Measurements from ENCODE around the gene ODC1. TPM values are rescaled to one million over a fixed set of nuclear protein-coding genes. Genes with fewer than 3 reads are reported as not detected.
A peak's percentile ranks its signal among the peaks of the same experiment; 100 is the strongest.

The ODC1 gene
- total RNA-seq, 1 experiment from 2014 or later = 46.6 TPM

DNA sequence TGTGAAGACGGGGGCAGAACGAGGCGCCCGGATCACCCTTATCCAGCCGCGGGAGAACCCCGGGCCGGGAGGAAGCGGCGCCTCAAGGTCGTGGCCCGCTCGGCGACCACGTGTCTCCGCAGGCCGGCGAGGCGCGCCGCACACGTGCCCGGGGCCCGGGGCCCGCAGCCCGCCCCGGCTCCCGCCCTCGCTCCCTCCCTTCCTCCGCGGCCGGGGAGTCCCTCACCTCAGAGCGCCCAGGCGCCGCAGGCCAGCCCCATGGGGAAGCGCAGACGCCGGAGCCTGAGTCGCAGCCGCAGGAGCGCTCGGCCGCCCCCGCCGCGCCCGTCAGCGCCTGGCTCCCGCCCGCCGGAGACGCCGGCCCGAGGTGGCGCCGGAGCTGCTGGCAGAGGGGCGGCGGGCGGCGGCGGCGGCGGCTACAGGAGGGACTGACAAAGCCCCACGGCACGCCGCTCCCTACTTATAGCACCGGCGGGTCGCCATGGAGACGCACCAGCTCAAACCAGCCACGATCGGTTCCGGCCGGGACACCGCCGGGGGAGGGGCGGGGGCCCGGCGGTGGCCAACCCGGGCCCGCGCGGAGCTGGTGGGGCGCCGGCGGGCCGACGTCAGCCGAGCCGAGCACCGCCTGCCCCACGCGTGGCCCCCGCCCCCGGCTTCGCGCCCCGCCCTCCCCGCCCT, at the start of gene ODC1 (continued):
- TF ChIP-seq, protein P1, sequence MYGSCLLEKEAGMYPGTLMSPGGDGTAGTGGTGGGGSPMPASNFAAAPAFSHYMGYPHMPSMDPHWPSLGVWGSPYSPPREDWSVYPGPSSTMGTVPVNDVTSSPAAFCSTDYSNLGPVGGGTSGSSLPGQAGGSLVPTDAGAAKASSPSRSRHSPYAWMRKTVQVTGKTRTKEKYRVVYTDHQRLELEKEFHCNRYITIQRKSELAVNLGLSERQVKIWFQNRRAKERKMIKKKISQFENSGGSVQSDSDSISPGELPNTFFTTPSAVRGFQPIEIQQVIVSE (CRISPR knock-in tag; IDR thresholded peaks at IDR 0.05; ENCODE audit: borderline replicate concordance) = no peak
- TF ChIP-seq ZNF121 (CRISPR knock-in tag; IDR thresholded peaks at IDR 0.05) (no peak), ATF1 (CRISPR knock-in tag; IDR thresholded peaks at IDR 0.05) (peak; percentile 93), ZNF317 (CRISPR knock-in tag; IDR thresholded peaks at IDR 0.05; ENCODE audit: borderline replicate concordance, low read depth) (peak; percentile 79; the same call in 1 of the 2 replicates), CREM (CRISPR knock-in tag; IDR thresholded peaks at IDR 0.05) (peak; percentile 93), CBFB (CRISPR knock-in tag; IDR thresholded peaks at IDR 0.05; ENCODE audit: low read depth) (peak; percentile 78; the same call in 1 of the 2 replicates), GRHL2 (CRISPR knock-in tag; IDR thresholded peaks at IDR 0.05; ENCODE audit: insufficient replicate concordance, severe bottlenecking) (no peak), SOX15 (CRISPR knock-in tag; IDR thresholded peaks at IDR 0.05) (no peak), NFYB (CRISPR knock-in tag; conservative IDR thresholded peaks at IDR 0.05; ENCODE audit: low read depth) (peak; percentile 68), ELF4 (CRISPR knock-in tag; IDR thresholded peaks at IDR 0.05; ENCODE audit: low read depth) (peak; percentile 99), FOXJ3 (CRISPR knock-in tag; IDR thresholded peaks at IDR 0.05; ENCODE audit: borderline replicate concordance) (no peak), ZNF396 (CRISPR knock-in tag; IDR thresholded peaks at IDR 0.05; ENCODE audit: borderline replicate concordance) (no peak)
- TF ChIP-seq, protein P2, sequence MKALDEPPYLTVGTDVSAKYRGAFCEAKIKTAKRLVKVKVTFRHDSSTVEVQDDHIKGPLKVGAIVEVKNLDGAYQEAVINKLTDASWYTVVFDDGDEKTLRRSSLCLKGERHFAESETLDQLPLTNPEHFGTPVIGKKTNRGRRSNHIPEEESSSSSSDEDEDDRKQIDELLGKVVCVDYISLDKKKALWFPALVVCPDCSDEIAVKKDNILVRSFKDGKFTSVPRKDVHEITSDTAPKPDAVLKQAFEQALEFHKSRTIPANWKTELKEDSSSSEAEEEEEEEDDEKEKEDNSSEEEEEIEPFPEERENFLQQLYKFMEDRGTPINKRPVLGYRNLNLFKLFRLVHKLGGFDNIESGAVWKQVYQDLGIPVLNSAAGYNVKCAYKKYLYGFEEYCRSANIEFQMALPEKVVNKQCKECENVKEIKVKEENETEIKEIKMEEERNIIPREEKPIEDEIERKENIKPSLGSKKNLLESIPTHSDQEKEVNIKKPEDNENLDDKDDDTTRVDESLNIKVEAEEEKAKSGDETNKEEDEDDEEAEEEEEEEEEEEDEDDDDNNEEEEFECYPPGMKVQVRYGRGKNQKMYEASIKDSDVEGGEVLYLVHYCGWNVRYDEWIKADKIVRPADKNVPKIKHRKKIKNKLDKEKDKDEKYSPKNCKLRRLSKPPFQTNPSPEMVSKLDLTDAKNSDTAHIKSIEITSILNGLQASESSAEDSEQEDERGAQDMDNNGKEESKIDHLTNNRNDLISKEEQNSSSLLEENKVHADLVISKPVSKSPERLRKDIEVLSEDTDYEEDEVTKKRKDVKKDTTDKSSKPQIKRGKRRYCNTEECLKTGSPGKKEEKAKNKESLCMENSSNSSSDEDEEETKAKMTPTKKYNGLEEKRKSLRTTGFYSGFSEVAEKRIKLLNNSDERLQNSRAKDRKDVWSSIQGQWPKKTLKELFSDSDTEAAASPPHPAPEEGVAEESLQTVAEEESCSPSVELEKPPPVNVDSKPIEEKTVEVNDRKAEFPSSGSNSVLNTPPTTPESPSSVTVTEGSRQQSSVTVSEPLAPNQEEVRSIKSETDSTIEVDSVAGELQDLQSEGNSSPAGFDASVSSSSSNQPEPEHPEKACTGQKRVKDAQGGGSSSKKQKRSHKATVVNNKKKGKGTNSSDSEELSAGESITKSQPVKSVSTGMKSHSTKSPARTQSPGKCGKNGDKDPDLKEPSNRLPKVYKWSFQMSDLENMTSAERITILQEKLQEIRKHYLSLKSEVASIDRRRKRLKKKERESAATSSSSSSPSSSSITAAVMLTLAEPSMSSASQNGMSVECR (CRISPR knock-in tag; IDR thresholded peaks at IDR 0.05; ENCODE audit: borderline replicate concordance) = peak; percentile 98
- TF ChIP-seq, protein P3, sequence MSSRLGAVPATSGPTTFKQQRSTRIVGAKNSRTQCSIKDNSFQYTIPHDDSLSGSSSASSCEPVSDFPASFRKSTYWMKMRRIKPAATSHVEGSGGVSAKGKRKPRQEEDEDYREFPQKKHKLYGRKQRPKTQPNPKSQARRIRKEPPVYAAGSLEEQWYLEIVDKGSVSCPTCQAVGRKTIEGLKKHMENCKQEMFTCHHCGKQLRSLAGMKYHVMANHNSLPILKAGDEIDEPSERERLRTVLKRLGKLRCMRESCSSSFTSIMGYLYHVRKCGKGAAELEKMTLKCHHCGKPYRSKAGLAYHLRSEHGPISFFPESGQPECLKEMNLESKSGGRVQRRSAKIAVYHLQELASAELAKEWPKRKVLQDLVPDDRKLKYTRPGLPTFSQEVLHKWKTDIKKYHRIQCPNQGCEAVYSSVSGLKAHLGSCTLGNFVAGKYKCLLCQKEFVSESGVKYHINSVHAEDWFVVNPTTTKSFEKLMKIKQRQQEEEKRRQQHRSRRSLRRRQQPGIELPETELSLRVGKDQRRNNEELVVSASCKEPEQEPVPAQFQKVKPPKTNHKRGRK (CRISPR knock-in tag; IDR thresholded peaks at IDR 0.05; ENCODE audit: borderline replicate concordance) = no peak
- TF ChIP-seq, protein P4, sequence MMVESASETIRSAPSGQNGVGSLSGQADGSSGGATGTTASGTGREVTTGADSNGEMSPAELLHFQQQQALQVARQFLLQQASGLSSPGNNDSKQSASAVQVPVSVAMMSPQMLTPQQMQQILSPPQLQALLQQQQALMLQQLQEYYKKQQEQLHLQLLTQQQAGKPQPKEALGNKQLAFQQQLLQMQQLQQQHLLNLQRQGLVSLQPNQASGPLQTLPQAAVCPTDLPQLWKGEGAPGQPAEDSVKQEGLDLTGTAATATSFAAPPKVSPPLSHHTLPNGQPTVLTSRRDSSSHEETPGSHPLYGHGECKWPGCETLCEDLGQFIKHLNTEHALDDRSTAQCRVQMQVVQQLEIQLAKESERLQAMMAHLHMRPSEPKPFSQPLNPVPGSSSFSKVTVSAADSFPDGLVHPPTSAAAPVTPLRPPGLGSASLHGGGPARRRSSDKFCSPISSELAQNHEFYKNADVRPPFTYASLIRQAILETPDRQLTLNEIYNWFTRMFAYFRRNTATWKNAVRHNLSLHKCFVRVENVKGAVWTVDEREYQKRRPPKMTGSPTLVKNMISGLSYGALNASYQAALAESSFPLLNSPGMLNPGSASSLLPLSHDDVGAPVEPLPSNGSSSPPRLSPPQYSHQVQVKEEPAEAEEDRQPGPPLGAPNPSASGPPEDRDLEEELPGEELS (CRISPR knock-in tag; IDR thresholded peaks at IDR 0.05) = peak; percentile 99
- TF ChIP-seq, protein P5, sequence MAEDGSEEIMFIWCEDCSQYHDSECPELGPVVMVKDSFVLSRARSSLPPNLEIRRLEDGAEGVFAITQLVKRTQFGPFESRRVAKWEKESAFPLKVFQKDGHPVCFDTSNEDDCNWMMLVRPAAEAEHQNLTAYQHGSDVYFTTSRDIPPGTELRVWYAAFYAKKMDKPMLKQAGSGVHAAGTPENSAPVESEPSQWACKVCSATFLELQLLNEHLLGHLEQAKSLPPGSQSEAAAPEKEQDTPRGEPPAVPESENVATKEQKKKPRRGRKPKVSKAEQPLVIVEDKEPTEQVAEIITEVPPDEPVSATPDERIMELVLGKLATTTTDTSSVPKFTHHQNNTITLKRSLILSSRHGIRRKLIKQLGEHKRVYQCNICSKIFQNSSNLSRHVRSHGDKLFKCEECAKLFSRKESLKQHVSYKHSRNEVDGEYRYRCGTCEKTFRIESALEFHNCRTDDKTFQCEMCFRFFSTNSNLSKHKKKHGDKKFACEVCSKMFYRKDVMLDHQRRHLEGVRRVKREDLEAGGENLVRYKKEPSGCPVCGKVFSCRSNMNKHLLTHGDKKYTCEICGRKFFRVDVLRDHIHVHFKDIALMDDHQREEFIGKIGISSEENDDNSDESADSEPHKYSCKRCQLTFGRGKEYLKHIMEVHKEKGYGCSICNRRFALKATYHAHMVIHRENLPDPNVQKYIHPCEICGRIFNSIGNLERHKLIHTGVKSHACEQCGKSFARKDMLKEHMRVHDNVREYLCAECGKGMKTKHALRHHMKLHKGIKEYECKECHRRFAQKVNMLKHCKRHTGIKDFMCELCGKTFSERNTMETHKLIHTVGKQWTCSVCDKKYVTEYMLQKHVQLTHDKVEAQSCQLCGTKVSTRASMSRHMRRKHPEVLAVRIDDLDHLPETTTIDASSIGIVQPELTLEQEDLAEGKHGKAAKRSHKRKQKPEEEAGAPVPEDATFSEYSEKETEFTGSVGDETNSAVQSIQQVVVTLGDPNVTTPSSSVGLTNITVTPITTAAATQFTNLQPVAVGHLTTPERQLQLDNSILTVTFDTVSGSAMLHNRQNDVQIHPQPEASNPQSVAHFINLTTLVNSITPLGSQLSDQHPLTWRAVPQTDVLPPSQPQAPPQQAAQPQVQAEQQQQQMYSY (CRISPR knock-in tag; IDR thresholded peaks at IDR 0.05) = peak; percentile 80
- TF ChIP-seq, protein P6, sequence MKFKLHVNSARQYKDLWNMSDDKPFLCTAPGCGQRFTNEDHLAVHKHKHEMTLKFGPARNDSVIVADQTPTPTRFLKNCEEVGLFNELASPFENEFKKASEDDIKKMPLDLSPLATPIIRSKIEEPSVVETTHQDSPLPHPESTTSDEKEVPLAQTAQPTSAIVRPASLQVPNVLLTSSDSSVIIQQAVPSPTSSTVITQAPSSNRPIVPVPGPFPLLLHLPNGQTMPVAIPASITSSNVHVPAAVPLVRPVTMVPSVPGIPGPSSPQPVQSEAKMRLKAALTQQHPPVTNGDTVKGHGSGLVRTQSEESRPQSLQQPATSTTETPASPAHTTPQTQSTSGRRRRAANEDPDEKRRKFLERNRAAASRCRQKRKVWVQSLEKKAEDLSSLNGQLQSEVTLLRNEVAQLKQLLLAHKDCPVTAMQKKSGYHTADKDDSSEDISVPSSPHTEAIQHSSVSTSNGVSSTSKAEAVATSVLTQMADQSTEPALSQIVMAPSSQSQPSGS (CRISPR knock-in tag; IDR thresholded peaks at IDR 0.05; ENCODE audit: borderline replicate concordance, low read depth) = no peak
- TF ChIP-seq, protein P7, sequence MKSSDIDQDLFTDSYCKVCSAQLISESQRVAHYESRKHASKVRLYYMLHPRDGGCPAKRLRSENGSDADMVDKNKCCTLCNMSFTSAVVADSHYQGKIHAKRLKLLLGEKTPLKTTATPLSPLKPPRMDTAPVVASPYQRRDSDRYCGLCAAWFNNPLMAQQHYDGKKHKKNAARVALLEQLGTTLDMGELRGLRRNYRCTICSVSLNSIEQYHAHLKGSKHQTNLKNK (CRISPR knock-in tag; IDR thresholded peaks at IDR 0.05) = no peak
- TF ChIP-seq, protein P8, sequence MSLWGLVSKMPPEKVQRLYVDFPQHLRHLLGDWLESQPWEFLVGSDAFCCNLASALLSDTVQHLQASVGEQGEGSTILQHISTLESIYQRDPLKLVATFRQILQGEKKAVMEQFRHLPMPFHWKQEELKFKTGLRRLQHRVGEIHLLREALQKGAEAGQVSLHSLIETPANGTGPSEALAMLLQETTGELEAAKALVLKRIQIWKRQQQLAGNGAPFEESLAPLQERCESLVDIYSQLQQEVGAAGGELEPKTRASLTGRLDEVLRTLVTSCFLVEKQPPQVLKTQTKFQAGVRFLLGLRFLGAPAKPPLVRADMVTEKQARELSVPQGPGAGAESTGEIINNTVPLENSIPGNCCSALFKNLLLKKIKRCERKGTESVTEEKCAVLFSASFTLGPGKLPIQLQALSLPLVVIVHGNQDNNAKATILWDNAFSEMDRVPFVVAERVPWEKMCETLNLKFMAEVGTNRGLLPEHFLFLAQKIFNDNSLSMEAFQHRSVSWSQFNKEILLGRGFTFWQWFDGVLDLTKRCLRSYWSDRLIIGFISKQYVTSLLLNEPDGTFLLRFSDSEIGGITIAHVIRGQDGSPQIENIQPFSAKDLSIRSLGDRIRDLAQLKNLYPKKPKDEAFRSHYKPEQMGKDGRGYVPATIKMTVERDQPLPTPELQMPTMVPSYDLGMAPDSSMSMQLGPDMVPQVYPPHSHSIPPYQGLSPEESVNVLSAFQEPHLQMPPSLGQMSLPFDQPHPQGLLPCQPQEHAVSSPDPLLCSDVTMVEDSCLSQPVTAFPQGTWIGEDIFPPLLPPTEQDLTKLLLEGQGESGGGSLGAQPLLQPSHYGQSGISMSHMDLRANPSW (CRISPR knock-in tag; conservative IDR thresholded peaks at IDR 0.05; ENCODE audit: low read depth) = no peak
- TF ChIP-seq, protein P9, sequence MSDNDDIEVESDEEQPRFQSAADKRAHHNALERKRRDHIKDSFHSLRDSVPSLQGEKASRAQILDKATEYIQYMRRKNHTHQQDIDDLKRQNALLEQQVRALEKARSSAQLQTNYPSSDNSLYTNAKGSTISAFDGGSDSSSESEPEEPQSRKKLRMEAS (CRISPR knock-in tag; IDR thresholded peaks at IDR 0.05) = peak; percentile 94
